Uterus (tissue), 2 donors: ENCODE data around the gene S100A3.

ENCODE experiments used
- CTCF ChIP-seq, 4 experiments: fragments of 200-600 bp in 2 of 4; fragments of 450-650 bp in 2 of 4; sonication (generic) in 2 of 4; IDR thresholded peaks; one replicate each; pipeline ENCODE4 v1.5.1; 2016 to 2019; ENCODE audit warnings: antibody characterized with exemption in 4 of 4, mild to moderate bottlenecking in 2 of 4, moderate library complexity in 1 of 4
- POLR2A ChIP-seq, 2 donors: fragments of 450-650 bp; IDR thresholded peaks; one replicate each; pipeline ENCODE4 v1.6.1; 2016; ENCODE audit warnings: antibody characterized with exemption in 2 of 2, mild to moderate bottlenecking in 1 of 2, moderate library complexity in 1 of 2

- TF ChIP-seq CTCF (IDR thresholded peaks at IDR 0.05) = no peak
- no peak for TF ChIP-seq POLR2A (IDR thresholded peaks at IDR 0.05)
These were observed 10.7 kb downstream of the S100A3 start for GRCh38 chr1:153538315-153538821.
